Ovary (tissue), 3 donors: ENCODE results near the gene RPS23.

Experiments
- EP300 ChIP-seq: sonication (generic); formaldehyde crosslinking; IDR thresholded peaks from one replicate; pipeline ENCODE4 v1.6.1; 2017; ENCODE audit warnings: antibody characterized with exemption
- POLR2A ChIP-seq: fragments of 450-650 bp; IDR thresholded peaks from one replicate; pipeline ENCODE4 v1.6.1; 2017; ENCODE audit warnings: antibody characterized with exemption, mild to moderate bottlenecking, moderate library complexity
- TF ChIP-seq, protein P1 (sequence below), 3 donors: fragments of 450-650 bp in 2 of 3; fragments of 200-600 bp in 1 of 3; IDR thresholded peaks; one replicate each; pipeline versions ENCODE4 v1.5.1 to v1.8.0; 2016 to 2022; ENCODE audit warnings: antibody characterized with exemption in 3 of 3, mild to moderate bottlenecking in 1 of 3
- donor health status: DM: no; HTN: no; CAD: no.

DNA sequence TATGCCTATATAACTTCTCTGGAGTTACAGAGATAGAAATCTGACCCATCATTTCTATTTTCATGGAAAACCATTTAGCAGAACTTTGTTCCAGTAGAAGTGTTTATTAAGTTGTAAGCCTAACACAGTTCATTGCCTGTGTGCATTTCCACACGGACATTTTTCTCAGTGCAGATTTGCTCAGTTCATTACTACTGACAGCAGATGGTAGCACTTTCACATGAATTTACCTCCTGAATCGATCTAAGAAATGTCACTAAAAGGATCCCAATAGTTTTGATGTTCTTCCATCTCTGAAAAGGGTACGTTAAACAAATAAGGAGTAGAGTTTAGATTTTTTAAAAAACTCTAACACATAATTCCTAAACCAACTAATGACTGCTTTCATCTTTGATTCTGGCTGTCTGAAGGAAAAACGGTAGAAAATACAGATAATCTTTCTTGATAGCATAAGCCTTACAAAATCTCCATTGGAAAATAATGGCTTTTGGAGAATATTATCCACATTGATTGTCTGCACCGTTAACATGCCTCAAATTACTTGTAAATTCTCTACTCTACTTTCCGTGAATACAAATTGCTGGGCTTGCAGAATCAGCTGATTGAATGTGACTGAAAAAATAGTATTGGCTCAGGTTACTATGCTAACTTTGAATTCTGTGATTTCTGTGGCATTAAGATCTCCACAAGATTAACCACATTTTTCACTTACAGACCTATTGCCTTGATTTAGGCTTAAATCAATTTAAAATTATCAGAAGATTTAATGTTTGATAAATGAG is 33.1 kb downstream of the RPS23 start:
- TF ChIP-seq, protein P1, sequence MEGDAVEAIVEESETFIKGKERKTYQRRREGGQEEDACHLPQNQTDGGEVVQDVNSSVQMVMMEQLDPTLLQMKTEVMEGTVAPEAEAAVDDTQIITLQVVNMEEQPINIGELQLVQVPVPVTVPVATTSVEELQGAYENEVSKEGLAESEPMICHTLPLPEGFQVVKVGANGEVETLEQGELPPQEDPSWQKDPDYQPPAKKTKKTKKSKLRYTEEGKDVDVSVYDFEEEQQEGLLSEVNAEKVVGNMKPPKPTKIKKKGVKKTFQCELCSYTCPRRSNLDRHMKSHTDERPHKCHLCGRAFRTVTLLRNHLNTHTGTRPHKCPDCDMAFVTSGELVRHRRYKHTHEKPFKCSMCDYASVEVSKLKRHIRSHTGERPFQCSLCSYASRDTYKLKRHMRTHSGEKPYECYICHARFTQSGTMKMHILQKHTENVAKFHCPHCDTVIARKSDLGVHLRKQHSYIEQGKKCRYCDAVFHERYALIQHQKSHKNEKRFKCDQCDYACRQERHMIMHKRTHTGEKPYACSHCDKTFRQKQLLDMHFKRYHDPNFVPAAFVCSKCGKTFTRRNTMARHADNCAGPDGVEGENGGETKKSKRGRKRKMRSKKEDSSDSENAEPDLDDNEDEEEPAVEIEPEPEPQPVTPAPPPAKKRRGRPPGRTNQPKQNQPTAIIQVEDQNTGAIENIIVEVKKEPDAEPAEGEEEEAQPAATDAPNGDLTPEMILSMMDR (IDR thresholded peaks at IDR 0.05), result no peak
- no peak for TF ChIP-seq POLR2A
- TF ChIP-seq EP300, result no peak
